ENCODE results near the gene ATG10.

DNA sequence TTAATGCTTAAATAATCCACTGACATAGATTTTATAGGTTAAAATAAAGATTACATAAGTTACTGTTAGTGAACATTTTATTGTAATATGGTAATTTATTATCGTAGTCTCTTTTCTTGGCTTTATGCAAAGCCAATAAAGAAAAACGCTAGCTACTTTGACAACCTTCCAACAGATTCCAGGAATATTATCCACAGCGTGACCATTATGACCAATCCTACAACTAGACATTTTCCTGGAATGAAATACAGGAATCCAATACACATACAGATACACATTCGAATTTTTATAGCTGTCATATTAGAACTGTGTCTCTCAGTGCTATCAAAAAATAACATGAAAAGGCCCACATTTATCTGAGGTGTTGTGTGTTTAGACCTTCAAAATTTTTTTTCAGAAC is 293.2 kb downstream of the ATG10 start:
- TF ChIP-seq, protein P1, sequence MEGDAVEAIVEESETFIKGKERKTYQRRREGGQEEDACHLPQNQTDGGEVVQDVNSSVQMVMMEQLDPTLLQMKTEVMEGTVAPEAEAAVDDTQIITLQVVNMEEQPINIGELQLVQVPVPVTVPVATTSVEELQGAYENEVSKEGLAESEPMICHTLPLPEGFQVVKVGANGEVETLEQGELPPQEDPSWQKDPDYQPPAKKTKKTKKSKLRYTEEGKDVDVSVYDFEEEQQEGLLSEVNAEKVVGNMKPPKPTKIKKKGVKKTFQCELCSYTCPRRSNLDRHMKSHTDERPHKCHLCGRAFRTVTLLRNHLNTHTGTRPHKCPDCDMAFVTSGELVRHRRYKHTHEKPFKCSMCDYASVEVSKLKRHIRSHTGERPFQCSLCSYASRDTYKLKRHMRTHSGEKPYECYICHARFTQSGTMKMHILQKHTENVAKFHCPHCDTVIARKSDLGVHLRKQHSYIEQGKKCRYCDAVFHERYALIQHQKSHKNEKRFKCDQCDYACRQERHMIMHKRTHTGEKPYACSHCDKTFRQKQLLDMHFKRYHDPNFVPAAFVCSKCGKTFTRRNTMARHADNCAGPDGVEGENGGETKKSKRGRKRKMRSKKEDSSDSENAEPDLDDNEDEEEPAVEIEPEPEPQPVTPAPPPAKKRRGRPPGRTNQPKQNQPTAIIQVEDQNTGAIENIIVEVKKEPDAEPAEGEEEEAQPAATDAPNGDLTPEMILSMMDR (IDR thresholded peaks at IDR 0.05; ENCODE audit: low read length), result no peak
- TF ChIP-seq EZH2 (IDR thresholded peaks at IDR 0.05; ENCODE audit: borderline replicate concordance, low read length), result no peak

Measured in OCI-LY1 (cell line).